ENCODE data around the gene OR10A2. TPM values are rescaled to one million over a fixed set of nuclear protein-coding genes. Genes with fewer than 3 reads are reported as not detected.
"Not testable (repeated sequence)": the region's sequence is repeated elsewhere in the genome, so short reads cannot be mapped to it uniquely, and the experiment has no call there.

Gene OR10A2
- total RNA-seq, 1 experiment from 2014 or later, result not detected

DNA sequence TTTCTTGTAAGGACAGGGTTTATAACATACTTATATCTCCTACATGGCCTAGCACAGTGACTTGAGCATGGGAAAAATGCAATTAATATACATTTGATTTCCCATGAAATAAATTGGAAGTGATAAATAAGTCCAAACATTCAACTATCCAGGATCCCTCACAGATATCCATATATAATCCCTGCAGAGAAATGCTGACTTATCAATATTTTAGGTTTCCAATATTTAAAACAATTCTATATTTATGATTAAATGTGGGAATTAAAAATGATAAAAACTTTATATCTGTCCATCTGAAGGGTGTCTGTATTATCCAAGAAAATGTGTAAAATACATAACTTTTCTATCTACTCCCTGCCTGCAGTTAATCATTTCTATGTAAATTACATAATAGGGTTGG, 19.9 kb downstream of the OR10A2 start:
- Mint-ChIP-seq H3K9me3 (ENCODE audit: low read depth, unreplicated experiment) (no peaks in the 10 kb centered on the region), H3K27ac (ENCODE audit: unreplicated experiment) (no peak overlapping the region), H3K27me3 (ENCODE audit: unreplicated experiment) (peaks cover 14% of the 10 kb centered on the region), H3K4me3 (ENCODE audit: low read depth, unreplicated experiment) (no peak overlapping the region), H3K4me1 (ENCODE audit: low read depth, unreplicated experiment) (no peaks in the 10 kb centered on the region), H3K36me3 (ENCODE audit: insufficient read depth, unreplicated experiment) (no peaks in the 10 kb centered on the region)
- DNase-seq, result no peak
- intact Hi-C loops (cut with micrococcal nuclease; ENCODE audit: unreplicated experiment), result no loop called here
- TF ChIP-seq, protein P1, sequence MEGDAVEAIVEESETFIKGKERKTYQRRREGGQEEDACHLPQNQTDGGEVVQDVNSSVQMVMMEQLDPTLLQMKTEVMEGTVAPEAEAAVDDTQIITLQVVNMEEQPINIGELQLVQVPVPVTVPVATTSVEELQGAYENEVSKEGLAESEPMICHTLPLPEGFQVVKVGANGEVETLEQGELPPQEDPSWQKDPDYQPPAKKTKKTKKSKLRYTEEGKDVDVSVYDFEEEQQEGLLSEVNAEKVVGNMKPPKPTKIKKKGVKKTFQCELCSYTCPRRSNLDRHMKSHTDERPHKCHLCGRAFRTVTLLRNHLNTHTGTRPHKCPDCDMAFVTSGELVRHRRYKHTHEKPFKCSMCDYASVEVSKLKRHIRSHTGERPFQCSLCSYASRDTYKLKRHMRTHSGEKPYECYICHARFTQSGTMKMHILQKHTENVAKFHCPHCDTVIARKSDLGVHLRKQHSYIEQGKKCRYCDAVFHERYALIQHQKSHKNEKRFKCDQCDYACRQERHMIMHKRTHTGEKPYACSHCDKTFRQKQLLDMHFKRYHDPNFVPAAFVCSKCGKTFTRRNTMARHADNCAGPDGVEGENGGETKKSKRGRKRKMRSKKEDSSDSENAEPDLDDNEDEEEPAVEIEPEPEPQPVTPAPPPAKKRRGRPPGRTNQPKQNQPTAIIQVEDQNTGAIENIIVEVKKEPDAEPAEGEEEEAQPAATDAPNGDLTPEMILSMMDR (IDR thresholded peaks at IDR 0.05; ENCODE audit: unreplicated experiment), result no peak
- BruUV-seq (replicated peaks), result no TSS peak
- CTCF ChIA-PET, result no interaction called here

DNA sequence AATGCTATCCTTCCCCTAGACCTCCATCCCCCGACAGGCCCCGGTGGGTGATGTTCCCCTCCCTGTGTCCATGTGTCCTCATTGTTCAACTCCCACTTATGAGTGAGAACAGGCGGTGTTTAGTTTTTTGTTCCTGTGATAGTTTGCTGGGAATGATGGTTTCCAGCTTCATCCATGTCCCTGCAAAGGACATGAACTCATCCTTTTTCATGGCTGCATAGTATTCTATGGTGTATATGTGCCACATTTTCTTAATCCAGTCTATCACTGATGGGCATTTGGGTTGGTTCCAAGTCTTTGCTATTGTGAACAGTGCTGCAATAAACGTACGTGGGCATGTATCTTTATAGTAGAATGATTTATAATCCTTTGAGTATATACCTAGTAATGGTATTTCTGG, 24.9 kb downstream of the OR10A2 start:
- H3K27me3 Mint-ChIP-seq (ENCODE audit: unreplicated experiment), result peaks cover 27% of the 10 kb centered on the region
- H3K27ac Mint-ChIP-seq (ENCODE audit: unreplicated experiment); intact Hi-C loops (cut with micrococcal nuclease; ENCODE audit: unreplicated experiment); H3K36me3 Mint-ChIP-seq (ENCODE audit: insufficient read depth, unreplicated experiment); CTCF ChIA-PET; H3K4me3 Mint-ChIP-seq (ENCODE audit: low read depth, unreplicated experiment); H3K4me1 Mint-ChIP-seq (ENCODE audit: low read depth, unreplicated experiment); DNase-seq; BruUV-seq (replicated peaks); H3K9me3 Mint-ChIP-seq (ENCODE audit: low read depth, unreplicated experiment): not testable (repeated sequence)

DNA sequence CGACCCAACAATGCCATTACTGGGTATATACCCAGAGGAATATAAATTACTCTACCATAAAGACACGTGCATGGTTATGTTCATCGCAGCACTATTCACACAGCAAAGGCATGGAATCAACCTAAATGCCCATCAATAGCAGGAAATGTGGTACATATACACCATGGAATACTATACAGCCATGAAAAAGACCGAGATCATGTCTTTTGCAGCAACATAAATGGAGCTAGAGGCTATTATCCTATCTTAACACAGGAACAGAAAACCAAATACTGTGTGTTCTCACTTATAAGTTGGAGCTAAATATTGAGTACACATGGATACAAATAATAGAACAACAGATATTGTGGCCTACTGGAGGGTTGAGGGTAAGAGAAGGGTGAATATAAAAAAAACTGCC, 26.0 kb downstream of the OR10A2 start:
- H3K36me3 Mint-ChIP-seq (ENCODE audit: insufficient read depth, unreplicated experiment), result no peaks in the 10 kb centered on the region
- CTCF ChIA-PET, result no interaction called here
- TF ChIP-seq, protein P1 (IDR thresholded peaks at IDR 0.05; ENCODE audit: unreplicated experiment), result no peak
- intact Hi-C loops (cut with micrococcal nuclease; ENCODE audit: unreplicated experiment), result no loop called here
- H3K27ac Mint-ChIP-seq (ENCODE audit: unreplicated experiment), result no peak overlapping the region
- BruUV-seq (replicated peaks), result no TSS peak
- H3K27me3 Mint-ChIP-seq (ENCODE audit: unreplicated experiment), result peaks cover 22% of the 10 kb centered on the region
- DNase-seq, result no peak
- no peak overlapping the region for H3K4me3 Mint-ChIP-seq (ENCODE audit: low read depth, unreplicated experiment)
- H3K4me1 Mint-ChIP-seq (ENCODE audit: low read depth, unreplicated experiment), result no peaks in the 10 kb centered on the region
- no peaks in the 10 kb centered on the region for H3K9me3 Mint-ChIP-seq (ENCODE audit: low read depth, unreplicated experiment)

DNA sequence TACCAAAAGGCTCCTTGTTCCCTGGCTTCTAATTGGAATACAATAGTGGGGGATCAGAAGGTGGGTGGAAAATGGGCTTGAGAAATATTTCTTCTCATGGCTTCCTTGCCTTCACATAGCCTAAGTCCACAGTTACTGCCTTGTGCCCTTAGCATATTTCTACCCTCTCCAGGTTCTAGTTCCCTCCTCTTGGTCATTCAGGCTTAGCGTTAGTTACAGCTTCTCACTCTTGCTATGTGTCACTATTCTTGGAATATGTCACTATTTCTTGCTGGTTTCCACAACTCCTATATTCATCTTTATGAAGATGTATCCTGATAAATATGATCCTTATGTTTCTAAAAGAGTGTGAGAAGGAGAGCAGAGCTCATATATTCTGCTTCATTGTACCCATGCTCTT, 27.0 kb downstream of the OR10A2 start:
- no peaks in the 10 kb centered on the region for H3K9me3 Mint-ChIP-seq (ENCODE audit: low read depth, unreplicated experiment)
- BruUV-seq (replicated peaks), result no TSS peak
- DNase-seq, result no peak
- peaks cover 14% of the 10 kb centered on the region for H3K27me3 Mint-ChIP-seq (ENCODE audit: unreplicated experiment)
- H3K4me1 Mint-ChIP-seq (ENCODE audit: low read depth, unreplicated experiment), result no peaks in the 10 kb centered on the region
- H3K27ac Mint-ChIP-seq (ENCODE audit: unreplicated experiment), result no peak overlapping the region
- intact Hi-C loops (cut with micrococcal nuclease; ENCODE audit: unreplicated experiment), result no loop called here
- TF ChIP-seq, protein P1 (IDR thresholded peaks at IDR 0.05; ENCODE audit: unreplicated experiment), result no peak
- no peak overlapping the region for H3K4me3 Mint-ChIP-seq (ENCODE audit: low read depth, unreplicated experiment)
- CTCF ChIA-PET, result no interaction called here
- no peaks in the 10 kb centered on the region for H3K36me3 Mint-ChIP-seq (ENCODE audit: insufficient read depth, unreplicated experiment)

DNA sequence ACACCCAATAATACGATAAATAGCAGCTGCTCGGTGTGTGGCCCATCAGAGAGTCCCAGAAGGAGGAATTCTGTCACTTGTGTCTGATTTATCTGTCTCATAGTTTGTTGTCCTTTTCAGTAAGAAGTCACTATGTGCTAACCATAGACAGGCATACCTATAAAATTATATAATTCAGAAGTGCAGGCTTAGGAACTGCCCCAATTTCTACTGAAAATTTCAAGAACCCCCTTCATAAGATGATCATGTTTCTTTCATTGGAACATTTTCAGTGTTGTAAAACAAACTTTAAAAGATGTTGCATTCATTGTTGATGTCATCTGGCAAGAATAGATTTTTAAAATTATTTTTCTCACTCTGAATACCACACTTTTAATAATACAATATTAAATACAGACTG, 29.5 kb downstream of the OR10A2 start, which contains the start of gene OR2D2:
TSS of gene OR2D2 (minus strand) at position 101 of the 400 bp plus-strand sequence. CDS start at position 101, 0 bp downstream.
- intact Hi-C loops (cut with micrococcal nuclease; ENCODE audit: unreplicated experiment), result no loop called here
- no peak for DNase-seq
- H3K27ac Mint-ChIP-seq (ENCODE audit: unreplicated experiment), result no peak within 1 kb of the TSS
- TF ChIP-seq, protein P1 (IDR thresholded peaks at IDR 0.05; ENCODE audit: unreplicated experiment), result no peak
- no TSS peak for BruUV-seq (replicated peaks)
- H3K36me3 Mint-ChIP-seq (ENCODE audit: insufficient read depth, unreplicated experiment), result no peaks in the 10 kb centered on the region
- H3K27me3 Mint-ChIP-seq (ENCODE audit: unreplicated experiment), result peaks cover 26% of the 10 kb centered on the region
- H3K4me3 Mint-ChIP-seq (ENCODE audit: low read depth, unreplicated experiment), result no peak within 1 kb of the TSS
- H3K4me1 Mint-ChIP-seq (ENCODE audit: low read depth, unreplicated experiment), result no peaks in the 10 kb centered on the region
- CTCF ChIA-PET, result no interaction called here
- H3K9me3 Mint-ChIP-seq (ENCODE audit: low read depth, unreplicated experiment), result no peaks in the 10 kb centered on the region

Data from Calu3 (cell line).